ENCODE results near the gene SIRPD. TPM values are rescaled to one million over a fixed set of nuclear protein-coding genes. Genes with fewer than 3 reads are reported as not detected.

Gene SIRPD
- total RNA-seq, 2 experiments from 2014 or later, result not detected

DNA sequence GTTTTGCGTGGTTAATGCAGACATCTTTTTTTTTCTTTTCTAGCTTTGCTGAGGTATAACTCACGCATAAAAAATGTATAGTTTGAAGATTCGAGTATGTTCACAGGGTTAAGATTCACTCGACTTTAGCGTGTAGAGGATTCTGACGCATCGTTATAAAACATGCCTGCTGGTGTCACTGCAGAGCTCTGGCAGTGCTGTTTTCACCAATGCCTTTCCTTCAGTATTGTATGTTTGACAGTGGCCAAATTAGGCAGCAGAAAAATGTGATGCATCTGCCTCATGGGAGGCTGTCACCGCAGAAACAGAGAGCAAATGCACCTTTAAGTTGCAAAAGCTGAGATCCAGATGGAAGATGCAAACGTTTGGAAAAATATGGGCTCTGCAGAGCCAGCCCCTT lies 48.3 kb downstream of the SIRPD start:
- DNase-seq (ENCODE audit: low spot score), result peak; percentile 22
- H3K79me2 ChIP-seq (ENCODE audit: insufficient read depth, low read depth, low read length), result no peaks in the 10 kb centered on the region
- H3K36me3 ChIP-seq (ENCODE audit: insufficient read depth, low read length), result no peaks in the 10 kb centered on the region
- H2AFZ ChIP-seq (ENCODE audit: low read length), result no peak overlapping the region
- H4K20me1 ChIP-seq (ENCODE audit: insufficient read depth, low read length), result no peaks in the 10 kb centered on the region
- no peaks in the 10 kb centered on the region for H3K9me2 ChIP-seq (ENCODE audit: insufficient read depth, low read length)
- no peaks in the 10 kb centered on the region for H3K9me3 ChIP-seq (ENCODE audit: low read length)
- H3K4me2 ChIP-seq (ENCODE audit: low read length), result no peak overlapping the region
- TF ChIP-seq EZH2phosphoT487 (IDR thresholded peaks at IDR 0.05; ENCODE audit: borderline replicate concordance, low read depth, low read length), result no peak
- TF ChIP-seq, protein P1, sequence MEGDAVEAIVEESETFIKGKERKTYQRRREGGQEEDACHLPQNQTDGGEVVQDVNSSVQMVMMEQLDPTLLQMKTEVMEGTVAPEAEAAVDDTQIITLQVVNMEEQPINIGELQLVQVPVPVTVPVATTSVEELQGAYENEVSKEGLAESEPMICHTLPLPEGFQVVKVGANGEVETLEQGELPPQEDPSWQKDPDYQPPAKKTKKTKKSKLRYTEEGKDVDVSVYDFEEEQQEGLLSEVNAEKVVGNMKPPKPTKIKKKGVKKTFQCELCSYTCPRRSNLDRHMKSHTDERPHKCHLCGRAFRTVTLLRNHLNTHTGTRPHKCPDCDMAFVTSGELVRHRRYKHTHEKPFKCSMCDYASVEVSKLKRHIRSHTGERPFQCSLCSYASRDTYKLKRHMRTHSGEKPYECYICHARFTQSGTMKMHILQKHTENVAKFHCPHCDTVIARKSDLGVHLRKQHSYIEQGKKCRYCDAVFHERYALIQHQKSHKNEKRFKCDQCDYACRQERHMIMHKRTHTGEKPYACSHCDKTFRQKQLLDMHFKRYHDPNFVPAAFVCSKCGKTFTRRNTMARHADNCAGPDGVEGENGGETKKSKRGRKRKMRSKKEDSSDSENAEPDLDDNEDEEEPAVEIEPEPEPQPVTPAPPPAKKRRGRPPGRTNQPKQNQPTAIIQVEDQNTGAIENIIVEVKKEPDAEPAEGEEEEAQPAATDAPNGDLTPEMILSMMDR (conservative IDR thresholded peaks at IDR 0.05; ENCODE audit: low read length), result peak; percentile 66
- H3K4me1 ChIP-seq (ENCODE audit: insufficient read depth, low read length, poor library complexity, severe bottlenecking), result no peaks in the 10 kb centered on the region
- no peak overlapping the region for H3K4me3 ChIP-seq (ENCODE audit: low read depth, low read length, poor library complexity, severe bottlenecking)
- no peak overlapping the region for H3K27ac ChIP-seq (ENCODE audit: low read depth, low read length, poor library complexity, severe bottlenecking)
- ChIA-PET CTCF (ENCODE audit: unreplicated experiment) (interaction anchor here (0.6 kb wide), 1 partner anchor 127 kb away, joined by 3 read pairs; no protein-coding TSS in a partner anchor), POLR2A (interaction anchor here (0.7 kb wide), 1 partner anchor 29 kb away, joined by 4 read pairs; no protein-coding TSS in a partner anchor)
- no TSS peak for BruUV-seq (replicated peaks)
- intact Hi-C loops (cut with micrococcal nuclease; ENCODE audit: unreplicated experiment), result loop anchor here (1.0 kb wide), 1 partner anchor 268 kb away; no protein-coding TSS in a partner anchor

DNA sequence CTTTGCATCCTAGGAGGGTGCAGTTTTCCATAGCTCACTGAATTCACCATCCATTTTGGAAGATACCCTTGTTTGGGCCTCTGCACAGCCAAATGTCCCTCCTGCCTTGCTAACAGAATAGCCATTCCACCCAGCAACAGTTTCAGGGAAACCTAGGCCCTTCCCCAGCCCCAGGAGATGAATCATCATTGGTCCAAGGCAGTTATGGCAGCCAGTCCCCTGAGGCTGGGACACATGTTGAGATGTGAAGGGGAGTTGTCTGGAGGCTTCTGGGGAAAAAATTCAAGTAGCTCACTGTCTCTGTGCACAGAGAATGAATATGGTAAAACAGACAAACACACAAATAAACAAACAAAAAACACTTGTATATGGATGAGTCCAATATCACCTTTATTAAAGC lies 48.9 kb downstream of the SIRPD start:
- H3K4me1 ChIP-seq (ENCODE audit: insufficient read depth, low read length, poor library complexity, severe bottlenecking), result no peaks in the 10 kb centered on the region
- H3K4me3 ChIP-seq (ENCODE audit: low read depth, low read length, poor library complexity, severe bottlenecking), result no peak overlapping the region
- no peak overlapping the region for H2AFZ ChIP-seq (ENCODE audit: low read length)
- H3K9me2 ChIP-seq (ENCODE audit: insufficient read depth, low read length), result no peaks in the 10 kb centered on the region
- no TSS peak for BruUV-seq (replicated peaks)
- TF ChIP-seq EZH2phosphoT487 (IDR thresholded peaks at IDR 0.05; ENCODE audit: borderline replicate concordance, low read depth, low read length), result no peak
- TF ChIP-seq, protein P1 (conservative IDR thresholded peaks at IDR 0.05; ENCODE audit: low read length), result no peak
- POLR2A ChIA-PET, result no interaction called here
- DNase-seq (ENCODE audit: low spot score), result no peak
- H3K36me3 ChIP-seq (ENCODE audit: insufficient read depth, low read length), result no peaks in the 10 kb centered on the region
- H3K79me2 ChIP-seq (ENCODE audit: insufficient read depth, low read depth, low read length), result no peaks in the 10 kb centered on the region
- CTCF ChIA-PET (ENCODE audit: unreplicated experiment), result interaction anchor here (0.6 kb wide), 1 partner anchor 128 kb away, joined by 3 read pairs; no protein-coding TSS in a partner anchor
- intact Hi-C loops (cut with micrococcal nuclease; ENCODE audit: unreplicated experiment), result no loop called here
- H4K20me1 ChIP-seq (ENCODE audit: insufficient read depth, low read length), result no peaks in the 10 kb centered on the region
- H3K4me2 ChIP-seq (ENCODE audit: low read length), result no peak overlapping the region
- H3K27ac ChIP-seq (ENCODE audit: low read depth, low read length, poor library complexity, severe bottlenecking), result no peak overlapping the region
- H3K9me3 ChIP-seq (ENCODE audit: low read length), result no peaks in the 10 kb centered on the region

DNA sequence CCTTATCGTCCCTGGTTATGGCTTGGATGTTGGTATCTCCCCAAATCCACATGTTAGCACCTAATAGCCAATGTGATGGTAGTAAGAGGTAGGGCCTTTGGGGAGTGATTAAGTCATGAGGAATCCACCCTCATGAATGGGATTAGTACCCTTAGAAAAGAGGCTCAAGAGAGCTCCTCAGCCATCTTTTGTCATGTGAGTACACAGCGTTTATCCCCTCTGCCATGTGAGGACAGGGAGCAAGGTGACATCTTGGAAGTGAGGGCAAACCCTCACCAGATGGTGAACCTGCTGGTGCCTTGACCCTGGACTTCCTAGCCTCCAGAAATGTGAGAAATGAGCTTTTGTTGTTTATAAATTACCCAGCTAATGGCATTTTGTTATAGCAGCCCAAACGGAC lies 50.2 kb downstream of the SIRPD start:
- DNase-seq (ENCODE audit: low spot score), result no peak
- Histone ChIP-seq H3K9me2 (ENCODE audit: insufficient read depth, low read length) (no peaks in the 10 kb centered on the region), H3K9me3 (ENCODE audit: low read length) (no peaks in the 10 kb centered on the region), H3K36me3 (ENCODE audit: insufficient read depth, low read length) (no peaks in the 10 kb centered on the region), H3K4me2 (ENCODE audit: low read length) (no peak overlapping the region), H3K4me3 (ENCODE audit: low read depth, low read length, poor library complexity, severe bottlenecking) (no peak overlapping the region), H2AFZ (ENCODE audit: low read length) (no peak overlapping the region), H3K27ac (ENCODE audit: low read depth, low read length, poor library complexity, severe bottlenecking) (no peak overlapping the region), H4K20me1 (ENCODE audit: insufficient read depth, low read length) (no peaks in the 10 kb centered on the region), H3K4me1 (ENCODE audit: insufficient read depth, low read length, poor library complexity, severe bottlenecking) (no peaks in the 10 kb centered on the region), H3K79me2 (ENCODE audit: insufficient read depth, low read depth, low read length) (no peaks in the 10 kb centered on the region)
- POLR2A ChIA-PET, result no interaction called here
- CTCF ChIA-PET (ENCODE audit: unreplicated experiment), result no interaction called here
- intact Hi-C loops (cut with micrococcal nuclease; ENCODE audit: unreplicated experiment), result no loop called here
- no peak for TF ChIP-seq EZH2phosphoT487 (IDR thresholded peaks at IDR 0.05; ENCODE audit: borderline replicate concordance, low read depth, low read length)
- TF ChIP-seq, protein P1 (conservative IDR thresholded peaks at IDR 0.05; ENCODE audit: low read length), result no peak
- no TSS peak for BruUV-seq (replicated peaks)
